GM12874 (cell line): Measurements from ENCODE around the gene ANKFN1.

Experiments
- CTCF ChIP-seq: IDR thresholded peaks from 2 replicates; pipeline ENCODE4 v1.5.1; 2011; ENCODE audit warnings: low read depth, mild to moderate bottlenecking, control low read depth, low read length, moderate library complexity; ENCODE audit not compliant: insufficient read depth

Gene ANKFN1

GRCh38 chr17:56291226-56291805 is 138.0 kb downstream of the ANKFN1 start:
- TF ChIP-seq CTCF, result no peak

DNA sequence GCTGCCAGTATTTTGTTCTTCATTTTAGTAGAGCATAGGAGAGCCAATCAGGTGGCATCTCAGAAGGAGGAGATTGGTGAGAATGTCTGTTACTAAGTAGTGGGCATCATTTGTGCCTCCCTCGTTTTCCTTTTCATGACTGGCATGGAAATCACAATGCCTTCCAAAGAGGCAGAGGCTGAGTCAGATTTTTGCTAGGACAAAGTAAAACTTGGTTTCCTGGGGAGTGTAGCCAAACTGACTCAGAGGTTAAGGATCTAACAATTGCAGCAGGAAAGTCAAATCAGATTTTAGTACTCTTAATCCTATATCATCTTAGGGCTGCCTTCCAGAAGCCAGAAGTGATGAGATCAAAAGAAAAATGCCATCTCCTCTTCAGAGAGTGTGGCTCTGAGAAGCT is 138.7 kb downstream of the ANKFN1 start:
- no peak for TF ChIP-seq CTCF

DNA sequence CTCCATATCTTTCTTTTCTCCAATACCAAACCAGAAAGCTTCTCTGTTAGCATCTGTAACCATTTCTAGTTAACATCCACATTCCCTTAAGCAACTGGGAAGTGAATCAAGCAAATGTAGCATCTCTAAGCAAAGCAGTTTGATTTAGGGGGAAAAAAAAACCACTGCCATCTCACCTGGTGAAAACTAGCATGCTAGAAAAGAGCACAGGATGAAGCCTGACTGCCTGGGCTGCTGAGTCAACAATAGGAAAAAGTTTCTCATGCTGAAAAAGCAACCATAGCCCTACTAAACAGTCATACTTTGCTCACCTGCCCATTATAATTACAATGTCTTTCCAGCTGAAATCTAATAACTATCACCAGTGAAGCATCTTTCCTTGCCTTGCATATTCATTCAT is 139.3 kb downstream of the ANKFN1 start:
- TF ChIP-seq CTCF, result no peak

DNA sequence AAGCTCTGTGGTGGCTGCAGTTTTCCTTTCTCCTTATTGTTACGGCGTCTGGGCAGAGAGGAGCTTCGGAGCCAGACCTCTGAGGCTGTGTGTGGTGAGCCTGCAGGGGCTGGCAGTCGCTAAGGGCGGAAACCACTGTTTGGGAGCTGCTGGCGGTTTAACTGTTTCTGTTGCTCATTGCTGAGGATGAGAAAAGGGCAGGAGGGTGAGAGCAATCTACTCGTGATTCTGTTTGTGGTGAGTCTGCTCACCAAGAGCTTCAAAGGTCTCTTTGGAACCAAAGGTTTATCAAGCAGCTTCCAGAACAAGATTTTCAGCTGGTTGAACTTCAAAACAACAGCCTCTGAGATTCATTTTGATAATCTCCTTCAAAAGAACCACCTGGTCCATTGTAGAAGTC is 143.9 kb downstream of the ANKFN1 start:
- TF ChIP-seq CTCF, result no peak

- no peak for TF ChIP-seq CTCF
Measured at GRCh38 chr17:56298846-56299245, 145.6 kb downstream of the ANKFN1 start.

- TF ChIP-seq CTCF, result no peak
Measured at GRCh38 chr17:56300144-56300543, 146.9 kb downstream of the ANKFN1 start.

GRCh38 chr17:56305007-56305406 is 151.7 kb downstream of the ANKFN1 start:
- no peak for TF ChIP-seq CTCF
